GM23338 (cell line): Measurements from ENCODE around the gene POLR3K. TPM values are rescaled to one million over a fixed set of nuclear protein-coding genes. Genes with fewer than 3 reads are reported as not detected.

Source experiments
- ATAC-seq: fragments of 200-7000 bp; cut with Tn5 transposase; 3 replicates; pipeline ENCODE4 v1.9.1; 2020
- DNase-seq: peaks from one replicate; pipeline ENCODE4 v3.0.0-alpha.2; 2015; ENCODE audit warnings: low spot score
- H2AFZ ChIP-seq: fragments of 200-600 bp; sonication (generic); 2 replicates; pipeline ENCODE4 v1.8.0; 2016; ENCODE audit warnings: antibody characterized with exemption, mild to moderate bottlenecking, moderate library complexity
- H3F3A ChIP-seq: fragments of 200-600 bp; sonication (generic); replicated peaks from 2 replicates; pipeline ENCODE4 v1.8.0; 2017; ENCODE audit warnings: antibody characterized with exemption, mixed run types, low read depth
- H3K27ac ChIP-seq: fragments of 200-600 bp; sonication (generic); 2 replicates; pipeline ENCODE4 v1.6.1; 2016; ENCODE audit warnings: low read depth
- H3K27me3 ChIP-seq: fragments of 200-600 bp; sonication (generic); 2 replicates; pipeline ENCODE4 v1.8.0; 2016; ENCODE audit warnings: mild to moderate bottlenecking, mixed run types, moderate library complexity; ENCODE audit not compliant: insufficient read depth
- H3K36me3 ChIP-seq: fragments of 200-600 bp; sonication (generic); 2 replicates; pipeline ENCODE4 v1.8.0; 2016; ENCODE audit warnings: mild to moderate bottlenecking; ENCODE audit not compliant: insufficient read depth
- H3K4me1 ChIP-seq: fragments of 200-600 bp; sonication (generic); 2 replicates; pipeline ENCODE4 v1.8.0; 2016; ENCODE audit warnings: mild to moderate bottlenecking, moderate library complexity; ENCODE audit not compliant: insufficient read depth
- H3K4me2 ChIP-seq: fragments of 200-600 bp; sonication (generic); 2 replicates; pipeline ENCODE4 v1.7.1; 2017; ENCODE audit warnings: mixed run types
- H3K4me3 ChIP-seq: fragments of 200-600 bp; sonication (generic); 2 replicates; pipeline ENCODE4 v1.6.1; 2016; ENCODE audit warnings: mixed run types
- H3K79me2 ChIP-seq: fragments of 200-600 bp; sonication (generic); replicated peaks from 2 replicates; pipeline ENCODE4 v1.8.0; 2017; ENCODE audit warnings: mild to moderate bottlenecking; ENCODE audit not compliant: insufficient read depth
- H3K9me2 ChIP-seq: fragments of 200-600 bp; sonication (generic); 2 replicates; pipeline ENCODE4 v1.8.0; 2017; ENCODE audit not compliant: insufficient read depth
- H4K20me1 ChIP-seq: fragments of 200-600 bp; sonication (generic); replicated peaks from 2 replicates; pipeline ENCODE4 v1.8.0; 2017; ENCODE audit warnings: mild to moderate bottlenecking; ENCODE audit not compliant: insufficient read depth
- H3K27ac Mint-ChIP-seq: 2 replicates; pipeline ENCODE4 v1.8.0; 2020; ENCODE audit warnings: inconsistent platforms, mild to moderate bottlenecking, moderate library complexity, mixed read lengths
- H3K27me3 Mint-ChIP-seq: 3 replicates; pipeline ENCODE4 v1.8.0; 2022; ENCODE audit warnings: low read depth, mild to moderate bottlenecking, moderate library complexity, mixed read lengths, inconsistent platforms; ENCODE audit not compliant: insufficient read depth, poor library complexity
- H3K36me3 Mint-ChIP-seq: 3 replicates; pipeline ENCODE4 v1.8.0; 2021; ENCODE audit warnings: low read depth, mild to moderate bottlenecking, inconsistent platforms, moderate library complexity, mixed read lengths
- H3K4me1 Mint-ChIP-seq: 3 replicates; pipeline ENCODE4 v1.8.0; 2020; ENCODE audit warnings: mild to moderate bottlenecking, inconsistent platforms, mixed read lengths
- H3K4me3 Mint-ChIP-seq: 3 replicates; pipeline ENCODE4 v1.8.0; 2021; ENCODE audit warnings: moderate library complexity, mild to moderate bottlenecking, inconsistent platforms, mixed read lengths
- H3K9me3 Mint-ChIP-seq: 3 replicates; pipeline ENCODE4 v1.8.0; 2020; ENCODE audit warnings: moderate library complexity, mild to moderate bottlenecking, inconsistent platforms, mixed read lengths
- CREB1 ChIP-seq: fragments of 250-450 bp; sonication (Bioruptor Pico); IDR thresholded peaks from 2 replicates; pipeline ENCODE4 v1.5.0; 2020; ENCODE audit warnings: low read depth, mild to moderate bottlenecking, moderate library complexity
- CTCF ChIP-seq, 2 experiments: fragments of 200-600 bp in 1 of 2; sonication (generic) in 1 of 2; conservative IDR thresholded peaks; 2 replicates each; pipeline versions ENCODE4 v1.5.1 to v1.6.1; 2016 to 2017; ENCODE audit warnings: antibody characterized with exemption in 2 of 2, low read depth in 2 of 2, mild to moderate bottlenecking in 2 of 2, moderate library complexity in 1 of 2
- ETS1 ChIP-seq: IDR thresholded peaks from 2 replicates; pipeline ENCODE4 v1.6.1; 2016; ENCODE audit warnings: antibody characterized with exemption
- EZH2 ChIP-seq: fragments of 200-600 bp; sonication (generic); IDR thresholded peaks from one replicate; pipeline ENCODE4 v1.8.0; 2017; ENCODE audit warnings: antibody characterized with exemption, mild to moderate bottlenecking, low read depth; ENCODE audit not compliant: unreplicated experiment
- EZH2phosphoT487 ChIP-seq: fragments of 200-600 bp; sonication (generic); IDR thresholded peaks from one replicate; pipeline ENCODE4 v1.8.1; 2018; ENCODE audit warnings: antibody characterized with exemption; ENCODE audit not compliant: unreplicated experiment
- JUNB ChIP-seq: IDR thresholded peaks from one replicate; pipeline ENCODE4 v1.6.1; 2016; ENCODE audit warnings: antibody characterized with exemption; ENCODE audit not compliant: unreplicated experiment
- NANOG ChIP-seq: IDR thresholded peaks from 2 replicates; pipeline ENCODE4 v1.6.1; 2016; ENCODE audit warnings: antibody characterized with exemption, borderline replicate concordance
- POLR2AphosphoS5 ChIP-seq: IDR thresholded peaks from 2 replicates; pipeline ENCODE4 v1.6.1; 2016; ENCODE audit warnings: antibody characterized with exemption, low read depth
- REST ChIP-seq: IDR thresholded peaks from one replicate; pipeline ENCODE4 v1.6.1; 2018; ENCODE audit warnings: antibody characterized with exemption; ENCODE audit not compliant: unreplicated experiment
- STAT1 ChIP-seq: IDR thresholded peaks from one replicate; pipeline ENCODE4 v1.6.1; 2016; ENCODE audit warnings: antibody characterized with exemption; ENCODE audit not compliant: unreplicated experiment
- ZNF114 ChIP-seq: fragments of 250-450 bp; sonication (Bioruptor Pico); IDR thresholded peaks from 2 replicates; pipeline ENCODE4 v1.5.0; 2020; ENCODE audit warnings: mild to moderate bottlenecking, moderate library complexity
- ZNF331 ChIP-seq: fragments of 250-450 bp; sonication (Bioruptor Pico); IDR thresholded peaks from 2 replicates; pipeline ENCODE4 v1.5.0; 2020; ENCODE audit warnings: low read depth, mild to moderate bottlenecking, moderate library complexity
- ZNF462 ChIP-seq: fragments of 250-450 bp; sonication (Bioruptor Pico); IDR thresholded peaks from 2 replicates; pipeline ENCODE4 v1.5.0; 2020; ENCODE audit warnings: mild to moderate bottlenecking, moderate library complexity
- polyA plus RNA-seq: library from polyadenylated mRNA; unstranded; fragments of >200 nt; fragmentation: Nextera tagmentation; extraction: Ambion mirVana; gene quantifications from 2 replicates; pipeline ENCODE4 v1.2.1, GENCODE V29; 2016
- total RNA-seq: library from RNA; depleted of rRNA; stranded (reverse); fragments of >200 nt; shearing (Covaris generic); gene quantifications from 2 replicates; pipeline ENCODE4 v1.2.3, GENCODE V29; 2014

Gene POLR3K
- total and polyA plus RNA-seq, 2 experiments from 2014 or later = 17.8 to 58.5 TPM

GRCh38 chr16:41439-42068 lies 11.9 kb downstream of the POLR3K start:
- Histone ChIP-seq H3K27ac (no peak overlapping the region), H3K27me3 (no peaks in the 10 kb centered on the region), H3K79me2 (peaks cover 11% of the 10 kb centered on the region), H3K9me2 (no peaks in the 10 kb centered on the region), H3K4me1 (no peaks in the 10 kb centered on the region), H3K4me3 (no peak overlapping the region), H3K4me2 (no peak overlapping the region), H3K36me3 (peaks cover 33% of the 10 kb centered on the region), H2AFZ (no peak overlapping the region), H4K20me1 (peaks cover 10% of the 10 kb centered on the region), H3F3A (0 out of 2 replicates have a peak, but pooled peaks cover 6% of the 10 kb centered on the region)
- TF ChIP-seq ZNF114 (CRISPR knock-in tag) (no peak), EZH2phosphoT487 (no peak), REST (no peak), STAT1 (no peak), JUNB (no peak), CTCF (conservative IDR thresholded peaks at IDR 0.05; ENCODE audit: low read depth in 2 of 2) (no peak), NANOG (no peak), ZNF462 (CRISPR knock-in tag) (no peak), ZNF331 (no peak), CREB1 (no peak), POLR2AphosphoS5 (no peak), EZH2 (no peak), ETS1 (no peak)
- ATAC-seq = no peak
- Mint-ChIP-seq H3K36me3 (peaks cover 61% of the 10 kb centered on the region), H3K27ac (no peak overlapping the region), H3K27me3 (peaks cover 2% of the 10 kb centered on the region), H3K9me3 (no peaks in the 10 kb centered on the region), H3K4me3 (no peak overlapping the region), H3K4me1 (0 out of 3 replicates have a peak, but pooled peaks cover 2% of the 10 kb centered on the region)
- DNase-seq = no peak
